ENCODE measurements around the gene IGFBP5. TPM values are rescaled to one million over a fixed set of nuclear protein-coding genes. Genes with fewer than 3 reads are reported as not detected.

IGFBP5 gene
- total RNA-seq, 1 donor from 2014 or later, result 1,383 TPM

DNA sequence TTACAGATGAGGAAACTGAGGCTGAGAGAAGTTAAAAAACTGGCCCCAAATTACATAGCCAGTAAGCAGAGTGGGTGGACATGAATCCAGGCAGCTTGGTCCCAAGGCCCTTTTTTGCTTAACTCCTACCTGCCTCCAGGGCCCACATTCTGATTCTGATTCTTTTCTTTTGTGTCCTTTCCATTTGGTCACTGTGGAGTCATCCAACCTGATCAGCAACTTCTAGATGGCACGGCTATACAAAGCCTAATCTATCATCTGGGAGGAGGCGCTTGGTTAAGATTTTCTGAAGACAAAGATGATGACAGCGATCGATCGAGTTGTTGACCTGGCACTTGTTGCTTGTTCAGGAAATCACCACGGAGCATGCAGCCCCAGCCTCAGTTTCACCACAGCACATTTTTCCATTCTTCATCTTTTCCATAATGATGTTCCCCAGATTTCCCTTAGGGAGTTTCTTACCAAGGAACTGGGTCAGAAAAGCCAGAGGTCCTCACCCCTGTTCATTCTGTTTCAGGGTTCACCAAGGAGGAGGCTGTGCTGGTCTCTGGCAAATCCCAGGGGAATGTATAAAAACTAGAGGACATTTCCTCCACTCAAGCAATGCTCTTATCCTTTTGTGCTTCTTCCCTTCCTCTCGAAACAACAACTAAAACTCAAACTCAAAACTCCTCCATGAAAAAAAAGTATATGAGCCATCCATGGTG is 69.0 kb downstream of the IGFBP5 start:
- Mint-ChIP-seq H3K36me3 (ENCODE audit: unreplicated experiment) (no peaks in the 10 kb centered on the region), H3K9me3 (ENCODE audit: unreplicated experiment) (no peaks in the 10 kb centered on the region), H3K27ac (ENCODE audit: unreplicated experiment) (no peak overlapping the region), H3K27me3 (ENCODE audit: unreplicated experiment) (no peaks in the 10 kb centered on the region), H3K4me1 (ENCODE audit: unreplicated experiment) (peaks cover 4% of the 10 kb centered on the region), H3K4me3 (ENCODE audit: unreplicated experiment) (no peak overlapping the region)
- TF ChIP-seq, protein P1, sequence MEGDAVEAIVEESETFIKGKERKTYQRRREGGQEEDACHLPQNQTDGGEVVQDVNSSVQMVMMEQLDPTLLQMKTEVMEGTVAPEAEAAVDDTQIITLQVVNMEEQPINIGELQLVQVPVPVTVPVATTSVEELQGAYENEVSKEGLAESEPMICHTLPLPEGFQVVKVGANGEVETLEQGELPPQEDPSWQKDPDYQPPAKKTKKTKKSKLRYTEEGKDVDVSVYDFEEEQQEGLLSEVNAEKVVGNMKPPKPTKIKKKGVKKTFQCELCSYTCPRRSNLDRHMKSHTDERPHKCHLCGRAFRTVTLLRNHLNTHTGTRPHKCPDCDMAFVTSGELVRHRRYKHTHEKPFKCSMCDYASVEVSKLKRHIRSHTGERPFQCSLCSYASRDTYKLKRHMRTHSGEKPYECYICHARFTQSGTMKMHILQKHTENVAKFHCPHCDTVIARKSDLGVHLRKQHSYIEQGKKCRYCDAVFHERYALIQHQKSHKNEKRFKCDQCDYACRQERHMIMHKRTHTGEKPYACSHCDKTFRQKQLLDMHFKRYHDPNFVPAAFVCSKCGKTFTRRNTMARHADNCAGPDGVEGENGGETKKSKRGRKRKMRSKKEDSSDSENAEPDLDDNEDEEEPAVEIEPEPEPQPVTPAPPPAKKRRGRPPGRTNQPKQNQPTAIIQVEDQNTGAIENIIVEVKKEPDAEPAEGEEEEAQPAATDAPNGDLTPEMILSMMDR (IDR thresholded peaks at IDR 0.05), result no peak
- DNase-seq (ENCODE audit: extremely low spot score, unreplicated experiment), result no peak

DNA sequence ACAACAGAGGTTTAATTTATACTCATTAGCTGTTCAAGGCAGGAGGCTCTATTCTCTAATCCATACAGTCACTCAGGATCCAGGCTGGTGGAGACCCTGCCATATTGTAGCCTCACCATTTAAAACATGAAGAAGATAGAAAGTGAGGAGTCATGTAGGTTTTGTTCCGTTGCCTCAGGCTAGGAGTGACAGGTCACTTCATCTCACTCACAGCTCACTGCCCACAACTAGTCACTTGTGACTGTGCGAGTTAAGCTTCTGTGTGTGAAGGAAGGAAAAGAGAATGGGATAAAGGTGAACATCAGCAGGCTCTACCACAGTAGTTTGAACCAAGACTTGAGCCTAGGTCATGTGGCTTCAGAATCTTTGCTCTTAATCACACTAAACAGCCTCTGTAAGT is 71.1 kb downstream of the IGFBP5 start:
- TF ChIP-seq, protein P1 (IDR thresholded peaks at IDR 0.05), result no peak
- no peak overlapping the region for H3K4me3 Mint-ChIP-seq (ENCODE audit: unreplicated experiment)
- no peaks in the 10 kb centered on the region for H3K36me3 Mint-ChIP-seq (ENCODE audit: unreplicated experiment)
- H3K4me1 Mint-ChIP-seq (ENCODE audit: unreplicated experiment), result peaks cover 23% of the 10 kb centered on the region
- DNase-seq (ENCODE audit: extremely low spot score, unreplicated experiment), result no peak
- H3K27me3 Mint-ChIP-seq (ENCODE audit: unreplicated experiment), result no peaks in the 10 kb centered on the region
- no peak overlapping the region for H3K27ac Mint-ChIP-seq (ENCODE audit: unreplicated experiment)
- H3K9me3 Mint-ChIP-seq (ENCODE audit: unreplicated experiment), result no peaks in the 10 kb centered on the region

DNA sequence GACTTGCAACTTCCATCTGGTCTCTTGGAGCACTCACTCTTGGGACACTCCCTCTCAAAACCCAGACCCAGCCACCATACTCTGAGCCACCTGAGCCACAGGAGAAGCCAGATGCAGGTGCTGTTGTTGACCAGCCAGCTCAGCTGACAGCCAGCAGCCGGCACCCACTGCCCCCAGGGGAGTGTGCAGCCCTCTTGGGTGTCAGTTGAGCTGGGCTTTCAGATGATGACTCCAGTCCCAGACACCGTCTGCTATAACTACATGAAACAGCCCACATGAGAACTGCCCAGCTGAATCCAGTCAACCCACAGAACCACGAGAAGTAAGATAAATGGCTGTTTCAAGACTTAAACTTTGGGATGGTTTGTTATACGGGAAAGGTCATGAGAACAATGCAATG is 72.8 kb downstream of the IGFBP5 start:
- Mint-ChIP-seq H3K4me3 (ENCODE audit: unreplicated experiment) (no peak overlapping the region), H3K27ac (ENCODE audit: unreplicated experiment) (no peak overlapping the region), H3K4me1 (ENCODE audit: unreplicated experiment) (peaks cover 29% of the 10 kb centered on the region), H3K9me3 (ENCODE audit: unreplicated experiment) (no peaks in the 10 kb centered on the region), H3K27me3 (ENCODE audit: unreplicated experiment) (no peaks in the 10 kb centered on the region), H3K36me3 (ENCODE audit: unreplicated experiment) (no peaks in the 10 kb centered on the region)
- TF ChIP-seq, protein P1 (IDR thresholded peaks at IDR 0.05), result no peak
- no peak for DNase-seq (ENCODE audit: extremely low spot score, unreplicated experiment)

Other genes starting within 250 kb of the IGFBP5 start
- gene RPL37A, start 196.7 kb downstream of the IGFBP5 start, total RNA-seq, result 2,580 and 2,608 TPM in 2 replicates
- 2,796 and 2,855 TPM in 2 replicates for gene IGFBP2, start 62.1 kb downstream of the IGFBP5 start, total RNA-seq
- gene TNP1, start 164.5 kb upstream of the IGFBP5 start, total RNA-seq, result not detected in 2 replicates

Data from osteocyte (in vitro differentiated cells).